Endothelial cell of umbilical vein (primary cell): ENCODE data around the gene MYH16. TPM values are rescaled to one million over a fixed set of nuclear protein-coding genes. Genes with fewer than 3 reads are reported as not detected.

Source experiments
- BruUV-seq: library from RNA; stranded (reverse); fragments of 400-500 nt; replicated peaks from 2 replicates; lab custom pipeline; 2021; lab: Mats Ljungman, UMichigan
- CTCF ChIA-PET: fragments of 300-600, 350-600 bp; sonication (Branson Sonifier 250); formaldehyde crosslinking; loops from one replicate; lab custom pipeline; 2021; ENCODE audit warnings: antibody characterized with exemption, inconsistent platforms; lab: Charles Lee
- POLR2A ChIA-PET: fragments of 300-600, 350-600 bp; sonication (Branson Sonifier 250); formaldehyde crosslinking; loops from one replicate; lab custom pipeline; 2021; ENCODE audit warnings: antibody characterized with exemption, inconsistent platforms; lab: Charles Lee
- DNase-seq: peaks from one replicate; pipeline ENCODE4 v3.0.0-alpha.2; 2011; ENCODE audit warnings: low read depth, low spot score
- FAIRE-seq: peaks from 2 replicates; lab custom pipeline; 2011; peaks lifted over from hg19 to GRCh38; lab: Jason Lieb, UNC
- H2AFZ ChIP-seq: 2 replicates; pipeline ENCODE4 v1.6.0; 2012; ENCODE audit warnings: low read depth, low read length, control low read depth, inconsistent platforms
- H3K27ac ChIP-seq: 2 replicates; pipeline ENCODE4 v1.5.1; 2011; ENCODE audit warnings: low read depth, mild to moderate bottlenecking, control low read depth, low read length, moderate library complexity; ENCODE audit not compliant: insufficient read depth
- H3K27me3 ChIP-seq, 2 experiments: 2 replicates each; pipeline versions ENCODE4 v1.6.0 to v1.6.1; 2011; ENCODE audit warnings: low read length in 2 of 2, mixed read lengths in 1 of 2; ENCODE audit not compliant: control insufficient read depth in 2 of 2, insufficient read depth in 2 of 2
- H3K36me3 ChIP-seq, 2 experiments: 2 replicates in 1 of 2; 3 replicates in 1 of 2; pipeline ENCODE4 v1.5.1; 2011; ENCODE audit warnings: low read length in 2 of 2, mild to moderate bottlenecking in 1 of 2, moderate library complexity in 1 of 2; ENCODE audit not compliant: control insufficient read depth in 2 of 2, insufficient read depth in 2 of 2; ENCODE audit errors: extremely low read depth in 1 of 2
- H3K4me1 ChIP-seq: 3 replicates; pipeline ENCODE4 v1.5.1; 2011; ENCODE audit warnings: mild to moderate bottlenecking, low read length; ENCODE audit not compliant: control insufficient read depth, insufficient read depth; ENCODE audit errors: extremely low read depth
- H3K4me2 ChIP-seq: 2 replicates; pipeline ENCODE4 v1.6.1; 2011; ENCODE audit warnings: low read length, control low read depth, mixed read lengths; ENCODE audit not compliant: insufficient read depth
- H3K4me3 ChIP-seq, 3 experiments: fragments of 200-600 bp in 1 of 3; sonication (generic), shearing (Covaris generic) in 1 of 3; replicated peaks in 1 of 3; 2 replicates each; pipeline ENCODE4 v1.5.1; 2011 to 2016; ENCODE audit warnings: control low read depth in 3 of 3, low read length in 3 of 3, mild to moderate bottlenecking in 2 of 3, inconsistent platforms in 1 of 3, low read depth in 1 of 3, moderate library complexity in 1 of 3; ENCODE audit not compliant: insufficient read depth in 1 of 3
- H3K79me2 ChIP-seq: 2 replicates; pipeline ENCODE4 v1.6.0; 2012; ENCODE audit warnings: low read length, inconsistent platforms; ENCODE audit not compliant: control insufficient read depth, insufficient read depth
- H3K9ac ChIP-seq: replicated peaks from 2 replicates; pipeline ENCODE3; 2011; ENCODE audit warnings: low read length, control low read depth; ENCODE audit not compliant: insufficient read depth; ENCODE audit errors: extremely low read depth
- H3K9me1 ChIP-seq: replicated peaks from 3 replicates; pipeline ENCODE4 v1.6.0; 2011; ENCODE audit warnings: mild to moderate bottlenecking, low read length; ENCODE audit not compliant: control insufficient read depth, insufficient read depth; ENCODE audit errors: extremely low read depth
- H3K9me3 ChIP-seq: replicated peaks from 2 replicates; pipeline ENCODE4 v1.5.1; 2012; ENCODE audit warnings: low read length, inconsistent platforms; ENCODE audit not compliant: control insufficient read depth, insufficient read depth
- H4K20me1 ChIP-seq: replicated peaks from 2 replicates; pipeline ENCODE3; 2011; ENCODE audit warnings: mild to moderate bottlenecking, low read length; ENCODE audit not compliant: control insufficient read depth, insufficient read depth; ENCODE audit errors: extremely low read depth
- CTCF ChIP-seq, 2 donors: IDR thresholded peaks; 1 replicate in 1 of 2; 2 replicates in 1 of 2; pipeline ENCODE4 v1.5.1; 2011; ENCODE audit warnings: low read length in 2 of 2, mild to moderate bottlenecking in 2 of 2, moderate library complexity in 2 of 2, control low read depth in 1 of 2, inconsistent platforms in 1 of 2, low read depth in 1 of 2; ENCODE audit not compliant: insufficient read depth in 1 of 2; ENCODE audit errors: extremely low read depth in 1 of 2
- EZH2 ChIP-seq: IDR thresholded peaks from 2 replicates; pipeline ENCODE4 v1.6.1; 2012; ENCODE audit warnings: borderline replicate concordance, low read depth, mild to moderate bottlenecking, moderate library complexity, low read length, inconsistent platforms; ENCODE audit not compliant: severe bottlenecking
- FOS ChIP-seq: IDR thresholded peaks from 2 replicates; pipeline ENCODE4 v1.6.1; 2011; ENCODE audit warnings: mild to moderate bottlenecking, low read length, moderate library complexity, borderline replicate concordance; ENCODE audit not compliant: insufficient read depth
- GATA2 ChIP-seq: IDR thresholded peaks from 2 replicates; pipeline ENCODE4 v1.7.0; 2011; ENCODE audit warnings: low read depth, mild to moderate bottlenecking, moderate library complexity, mixed read lengths, low read length; ENCODE audit not compliant: insufficient read length, insufficient read depth
- JUN ChIP-seq: IDR thresholded peaks from 2 replicates; pipeline ENCODE4 v1.6.1; 2011; ENCODE audit warnings: borderline replicate concordance, low read depth; ENCODE audit not compliant: insufficient read length, insufficient read depth
- MAX ChIP-seq: IDR thresholded peaks from 2 replicates; pipeline ENCODE4 v1.6.1; 2011; ENCODE audit not compliant: insufficient read depth, insufficient read length
- MYC ChIP-seq: IDR thresholded peaks from one replicate; pipeline ENCODE4 v1.6.1; 2011; ENCODE audit warnings: mild to moderate bottlenecking, low read depth, low read length
- POLR2A ChIP-seq: IDR thresholded peaks from 2 replicates; pipeline ENCODE4 v1.6.1; 2012; ENCODE audit warnings: low read depth, mild to moderate bottlenecking, control low read depth, low read length
- POLR2AphosphoS5 ChIP-seq: IDR thresholded peaks from 2 replicates; pipeline ENCODE4 v1.6.1; 2012; ENCODE audit warnings: low read depth, mild to moderate bottlenecking, control low read depth, low read length, moderate library complexity; ENCODE audit not compliant: insufficient read depth
- dilution Hi-C: fragments of 300-500 bp; cut with MboI; formaldehyde crosslinking; loops from one replicate; pipeline ENCODE4 v1.15.0; 2019; ENCODE audit warnings: low sequenced_read_pairs; ENCODE audit not compliant: extremely low pct_ligation_motif_present
- intact Hi-C: fragments of 100-400 bp; cut with micrococcal nuclease; formaldehyde crosslinking; loops from one replicate; pipeline ENCODE4 v1.10.0; 2022
- polyA plus RNA-seq, 4 experiments: library from polyadenylated mRNA; depleted of rRNA in 3 of 4; stranded (reverse) in 3 of 4; unstranded in 1 of 4; fragments of >200 nt; gene quantifications; 2 replicates each; pipeline versions ENCODE4 v1.2.1 to v1.2.3, GENCODE V29; 2011 to 2012; ENCODE audit warnings: missing spikeins in 1 of 4
- total RNA-seq: library from RNA; stranded (reverse); gene quantifications from 2 replicates; pipeline ENCODE4 v1.2.3, GENCODE V29; 2021

The MYH16 gene
- total and polyA plus RNA-seq, 2 donors (not counting 3 experiments of a cell fraction or from before 2014, with no cell fraction given): 0.01 to 0.11 TPM

- CTCF ChIA-PET: no interaction called here
Measured at GRCh38 chr7:99253369-99253768, 19.3 kb upstream of the MYH16 start.

More at GRCh38 chr7:99253369-99253768, 19.3 kb upstream of the MYH16 start:
- Histone ChIP-seq H3K4me3 (no peak overlapping the region), H3K9ac (no peak overlapping the region), H3K4me2 (no peak overlapping the region), H3K79me2 (no peaks in the 10 kb centered on the region), H4K20me1 (no peaks in the 10 kb centered on the region), H3K9me1 (no peaks in the 10 kb centered on the region), H2AFZ (no peak overlapping the region), H3K27me3 (peaks cover 5 to 7% of the 10 kb centered on the region in 2 experiments), H3K27ac (no peak overlapping the region), H3K4me1 (no peaks in the 10 kb centered on the region), H3K36me3 (no peaks in the 10 kb centered on the region), H3K9me3 (no peaks in the 10 kb centered on the region)
- TF ChIP-seq POLR2A (no peak), CTCF (IDR thresholded peaks at IDR 0.05; ENCODE audit: extremely low read depth in 1 of 2, insufficient read depth in 1 of 2, low read depth in 1 of 2, low read length in 2 of 2) (no peak), MYC (no peak), MAX (no peak), FOS (no peak), POLR2AphosphoS5 (no peak), JUN (no peak), EZH2 (no peak), GATA2 (no peak)
- intact Hi-C loops (no loop called here), dilution Hi-C loops (no loop called here)
- DNase-seq (no peak), FAIRE-seq (no peak)
- no TSS peak for BruUV-seq
- POLR2A ChIA-PET: no interaction called here
